HepG2 (cell line): ENCODE results near the gene SGF29. TPM values are rescaled to one million over a fixed set of nuclear protein-coding genes. Genes with fewer than 3 reads are reported as not detected.

Experiments used
- ATAC-seq: fragments of 200-7000 bp; cut with Tn5 transposase; 3 replicates; pipeline ENCODE4 v1.9.1; 2020; ENCODE audit warnings: mild to moderate bottlenecking, moderate library complexity
- BruUV-seq: library from RNA; stranded (reverse); fragments of 400-500 nt; replicated peaks from 2 replicates; lab custom pipeline; 2021; lab: Mats Ljungman, UMichigan
- CTCF ChIA-PET: fragments of 300-600 bp; formaldehyde crosslinking; extraction: SDS; loops from one replicate; lab custom pipeline; 2021; ENCODE audit warnings: low total read pairs, inconsistent platforms, low intra/inter-chr PET ratio; lab: Yijun Ruan, JAX
- POLR2A ChIA-PET: fragments of 350-600 bp; sonication (Branson Sonifier 250); formaldehyde crosslinking; loops from one replicate; lab custom pipeline; 2020; ENCODE audit warnings: antibody characterized with exemption, inconsistent platforms; lab: Yijun Ruan, JAX
- DNase-seq: peaks from one replicate; pipeline ENCODE4 v3.0.0-alpha.2; 2015; ENCODE audit warnings: low spot score
- FAIRE-seq: peaks from 3 replicates; lab custom pipeline; 2011; peaks lifted over from hg19 to GRCh38; lab: Jason Lieb, UNC
- H2AFZ ChIP-seq: one replicate; pipeline ENCODE4 v1.6.1; 2011; ENCODE audit warnings: low read length, inconsistent platforms
- H3K27ac ChIP-seq: fragments of 300-600 bp; 3 replicates; pipeline ENCODE4 v1.8.0; 2011; ENCODE audit warnings: mixed run types, mild to moderate bottlenecking, mixed read lengths, low read length, inconsistent platforms; ENCODE audit not compliant: insufficient read depth; ENCODE audit errors: extremely low read length
- H3K27me3 ChIP-seq, 2 experiments: fragments of 200-600 bp in 1 of 2; 2 replicates in 1 of 2; 3 replicates in 1 of 2; pipeline versions ENCODE4 v1.6.0 to v1.8.0; 2011; ENCODE audit warnings: low read length in 2 of 2, mild to moderate bottlenecking in 2 of 2, moderate library complexity in 2 of 2, inconsistent platforms in 1 of 2; ENCODE audit not compliant: insufficient read depth in 2 of 2, control insufficient read depth in 1 of 2
- H3K36me3 ChIP-seq, 2 experiments: fragments of 200-600 bp in 1 of 2; replicated peaks in 1 of 2; 2 replicates in 1 of 2; 3 replicates in 1 of 2; pipeline versions ENCODE4 v1.5.1 to v1.8.0; 2011; ENCODE audit warnings: low read length in 2 of 2, inconsistent platforms in 1 of 2; ENCODE audit not compliant: insufficient read depth in 2 of 2, control insufficient read depth in 1 of 2
- H3K4me1 ChIP-seq: 2 replicates; pipeline ENCODE4 v1.5.1; 2012; ENCODE audit warnings: low read length, inconsistent platforms; ENCODE audit not compliant: insufficient read depth
- H3K4me2 ChIP-seq: 2 replicates; pipeline ENCODE4 v1.6.0; 2011; ENCODE audit warnings: low read depth, low read length, inconsistent platforms
- H3K4me3 ChIP-seq, 3 experiments: fragments of 200-600 bp in 1 of 3; sonication (generic), shearing (Covaris generic) in 1 of 3; replicated peaks in 1 of 3; 2 replicates each; pipeline ENCODE4 v1.5.1; 2011 to 2016; ENCODE audit warnings: low read length in 3 of 3, inconsistent platforms in 2 of 3, low read depth in 2 of 3, mild to moderate bottlenecking in 2 of 3, control low read depth in 1 of 3, mixed read lengths in 1 of 3; ENCODE audit not compliant: insufficient read depth in 1 of 3
- H3K79me2 ChIP-seq: one replicate; pipeline ENCODE4 v1.6.1; 2011; ENCODE audit warnings: low read length, inconsistent platforms; ENCODE audit not compliant: insufficient read depth
- H3K9ac ChIP-seq: 2 replicates; pipeline ENCODE4 v1.6.0; 2011; ENCODE audit warnings: mild to moderate bottlenecking, low read depth, low read length, inconsistent platforms; ENCODE audit not compliant: insufficient read depth
- H3K9me3 ChIP-seq: 2 replicates; pipeline ENCODE4 v1.5.1; 2012; ENCODE audit warnings: mild to moderate bottlenecking, low read length
- H4K20me1 ChIP-seq: 2 replicates; pipeline ENCODE4 v1.6.0; 2011; ENCODE audit warnings: inconsistent platforms, mild to moderate bottlenecking, low read length, moderate library complexity; ENCODE audit not compliant: insufficient read depth
- ATM ChIP-seq: fragments of 450-650 bp; IDR thresholded peaks from 2 replicates; pipeline ENCODE4 v1.7.1; 2017; ENCODE audit warnings: mild to moderate bottlenecking, borderline replicate concordance
- CAMTA2 ChIP-seq: sonication (generic); formaldehyde crosslinking; IDR thresholded peaks from 2 replicates; pipeline ENCODE4 v1.4.0; 2020; ENCODE audit warnings: mild to moderate bottlenecking, missing genetic modification reagents, borderline replicate concordance
- EP300 ChIP-seq, 3 experiments: sonication (generic) in 1 of 3; formaldehyde crosslinking in 1 of 3; IDR thresholded peaks; 2 replicates each; pipeline versions ENCODE4 v1.5.1 to v1.6.1; 2011 to 2020; ENCODE audit warnings: low read depth in 2 of 3, low read length in 2 of 3, borderline replicate concordance in 1 of 3, improper control_type of control experiment in 1 of 3, mild to moderate bottlenecking in 1 of 3, missing genetic modification reagents in 1 of 3, moderate library complexity in 1 of 3
- NCOA5 ChIP-seq: sonication (generic); formaldehyde crosslinking; IDR thresholded peaks from 2 replicates; pipeline ENCODE4 v1.4.0; 2020; ENCODE audit warnings: missing genetic modification reagents
- RBM39 ChIP-seq: fragments of 200-400 bp; formaldehyde crosslinking; IDR thresholded peaks from one replicate; pipeline ENCODE4 v1.6.1; 2018; ENCODE audit warnings: antibody characterized with exemption, mild to moderate bottlenecking, low read depth, low read length; ENCODE audit not compliant: poor library complexity, severe bottlenecking
- ZC3H13 ChIP-seq: sonication (generic); formaldehyde crosslinking; IDR thresholded peaks from 2 replicates; pipeline ENCODE4 v1.8.1; 2023; ENCODE audit warnings: mild to moderate bottlenecking, missing genetic modification reagents, moderate library complexity
- ZNF547 ChIP-seq: sonication (generic); formaldehyde crosslinking; IDR thresholded peaks from 2 replicates; pipeline ENCODE4 v1.5.1; 2020; ENCODE audit warnings: mild to moderate bottlenecking, missing genetic modification reagents
- ZNF768 ChIP-seq: sonication (generic); formaldehyde crosslinking; IDR thresholded peaks from 2 replicates; pipeline ENCODE4 v1.4.0; 2020; ENCODE audit warnings: missing genetic modification reagents
- WGBS: methylation state at CpG from one replicate; pipeline ENCODE4 v1.1.6; 2017; ENCODE audit warnings: low lambda C conversion rate; 5-methylcytosine and 5-hydroxymethylcytosine counted together
- in situ Hi-C: cut with HindIII; loops from 2 replicates; pipeline ENCODE4 v1.10.0; 2017; ENCODE audit warnings: low pct_unique_long_range_greater_than_20kb; ENCODE audit not compliant: extremely low pct_ligation_motif_present
- intact Hi-C: fragments of 100-400 bp; cut with micrococcal nuclease; formaldehyde crosslinking; loops from one replicate; pipeline ENCODE4 v1.10.0; 2022; ENCODE audit not compliant: unreplicated experiment
- polyA plus RNA-seq, 8 experiments: library from polyadenylated mRNA; depleted of rRNA in 3 of 8; stranded (reverse) in 7 of 8; unstranded in 1 of 8; fragments of >200 nt; fragmentation: Illumina TruSeq in 4 of 8; extraction: Trizol in 4 of 8; gene quantifications; 2 replicates each; pipeline versions ENCODE4 v1.2.1 to v1.2.3, GENCODE V29; 2011 to 2016; ENCODE audit warnings: low read depth in 4 of 8, missing spikeins in 1 of 8, mixed read lengths in 1 of 8; ENCODE audit not compliant: insufficient read depth in 1 of 8
- total RNA-seq, 5 experiments: library from RNA; depleted of rRNA; stranded (reverse); fragments of >200 nt; fragmentation: Illumina TruSeq; extraction: Trizol; gene quantifications; 2 replicates each; pipeline ENCODE4 v1.2.3, GENCODE V29; 2016; ENCODE audit warnings: low read depth in 1 of 5
- TF ChIP-seq, protein P1 (sequence below): sonication (generic); formaldehyde crosslinking; IDR thresholded peaks from 2 replicates; pipeline ENCODE4 v1.5.1; 2020; ENCODE audit warnings: missing genetic modification reagents, mild to moderate bottlenecking, borderline replicate concordance
- TF ChIP-seq, protein P2 (sequence below): IDR thresholded peaks from 2 replicates; pipeline ENCODE4 v1.6.1; 2016; ENCODE audit warnings: missing biosample characterization, missing genetic modification reagents, low read depth
- TF ChIP-seq, protein P3 (sequence below): sonication (generic); formaldehyde crosslinking; IDR thresholded peaks from 2 replicates; pipeline ENCODE4 v1.5.0; 2020; ENCODE audit warnings: missing genetic modification reagents, mild to moderate bottlenecking, borderline replicate concordance
- TF ChIP-seq, protein P4 (sequence below): sonication (generic); formaldehyde crosslinking; IDR thresholded peaks from 2 replicates; pipeline ENCODE4 v1.5.1; 2020; ENCODE audit warnings: mild to moderate bottlenecking, moderate library complexity, missing genetic modification reagents
- TF ChIP-seq, protein P5 (sequence below): sonication (generic); formaldehyde crosslinking; IDR thresholded peaks from 2 replicates; pipeline ENCODE4 v1.5.0; 2020; ENCODE audit warnings: missing genetic modification reagents

Gene SGF29
- total and polyA plus RNA-seq, 2 of the 13 experiments (the other 11 are each of a cell fraction or from before 2014, with no cell fraction given): 5.0 to 29.4 TPM

DNA sequence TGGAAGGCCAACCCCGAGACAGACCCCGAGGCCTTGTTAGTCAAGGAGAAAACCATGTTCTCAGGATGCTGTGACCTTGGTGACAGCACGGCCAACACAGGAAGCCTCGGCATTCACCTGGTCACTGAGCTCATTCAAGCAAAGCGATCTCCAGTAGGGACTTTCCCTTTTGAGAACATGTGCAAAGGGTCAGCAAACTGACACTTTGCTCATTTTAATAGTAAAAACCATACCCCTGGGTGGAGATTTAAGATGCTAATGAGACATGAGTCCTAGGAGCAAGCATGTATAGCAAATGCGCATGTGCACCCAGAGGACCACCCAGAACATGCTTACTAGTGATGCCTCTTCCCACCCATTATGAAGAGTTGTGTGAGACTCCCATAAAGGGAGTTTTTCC, 48.8 kb downstream of the SGF29 start (continued):
- no peak for TF ChIP-seq EP300 (IDR thresholded peaks at IDR 0.05; ENCODE audit: low read depth in 2 of 2, low read length in 2 of 2)
- TF ChIP-seq EP300 (CRISPR knock-in tag; IDR thresholded peaks at IDR 0.05; ENCODE audit: borderline replicate concordance): no peak
- TF ChIP-seq CAMTA2 (CRISPR knock-in tag): no peak
- TF ChIP-seq, protein P1, sequence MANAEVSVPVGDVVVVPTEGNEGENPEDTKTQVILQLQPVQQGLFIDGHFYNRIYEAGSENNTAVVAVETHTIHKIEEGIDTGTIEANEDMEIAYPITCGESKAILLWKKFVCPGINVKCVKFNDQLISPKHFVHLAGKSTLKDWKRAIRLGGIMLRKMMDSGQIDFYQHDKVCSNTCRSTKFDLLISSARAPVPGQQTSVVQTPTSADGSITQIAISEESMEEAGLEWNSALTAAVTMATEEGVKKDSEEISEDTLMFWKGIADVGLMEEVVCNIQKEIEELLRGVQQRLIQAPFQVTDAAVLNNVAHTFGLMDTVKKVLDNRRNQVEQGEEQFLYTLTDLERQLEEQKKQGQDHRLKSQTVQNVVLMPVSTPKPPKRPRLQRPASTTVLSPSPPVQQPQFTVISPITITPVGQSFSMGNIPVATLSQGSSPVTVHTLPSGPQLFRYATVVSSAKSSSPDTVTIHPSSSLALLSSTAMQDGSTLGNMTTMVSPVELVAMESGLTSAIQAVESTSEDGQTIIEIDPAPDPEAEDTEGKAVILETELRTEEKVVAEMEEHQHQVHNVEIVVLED: no peak
- no peak for TF ChIP-seq ATM
- no peak for TF ChIP-seq RBM39

DNA sequence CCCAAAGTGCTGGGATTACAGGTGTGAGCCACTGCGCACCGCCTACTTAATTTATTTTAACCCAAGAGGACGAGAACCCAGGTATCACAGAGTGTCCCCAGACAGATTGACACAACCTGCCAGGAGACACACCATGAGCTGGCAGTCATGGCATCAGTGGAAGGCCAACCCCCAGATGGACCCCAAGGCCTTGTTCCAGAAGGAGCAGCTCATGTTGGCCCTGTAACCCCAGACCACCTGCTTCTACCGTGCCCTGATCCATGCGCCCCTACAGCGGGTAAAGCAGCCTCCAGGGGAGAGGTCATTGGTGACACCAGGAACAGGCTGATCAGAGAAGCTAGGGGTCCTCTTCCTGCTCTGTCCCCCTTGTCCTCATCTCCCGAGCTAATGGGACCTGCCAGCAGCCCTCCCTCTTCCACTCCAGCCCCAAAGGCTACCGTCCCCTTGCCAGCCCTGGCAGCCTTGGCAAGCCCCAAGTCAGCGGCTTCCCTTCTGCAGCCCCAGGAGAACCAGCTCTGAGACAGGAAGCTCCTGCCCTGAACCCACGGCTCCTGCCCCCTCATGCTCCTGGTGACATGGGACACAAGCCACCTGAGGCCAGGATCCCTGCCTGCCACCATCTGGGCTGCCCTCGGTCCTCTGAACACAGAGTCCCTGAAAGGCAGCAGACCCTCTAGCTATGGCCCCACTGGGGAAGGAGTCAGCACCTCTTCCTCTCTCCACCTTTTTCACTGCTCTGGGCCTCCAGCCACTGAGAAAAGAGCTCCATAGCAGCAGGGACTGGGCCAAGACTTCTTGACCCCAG, 49.9 kb downstream of the SGF29 start:
- ATAC-seq (no peak), FAIRE-seq (no peak), DNase-seq (no peak)
- peaks cover 18% of the 10 kb centered on the region for H3K4me1 ChIP-seq
- peaks cover 0 to 17% of the 10 kb centered on the region in 2 experiments; a peak in 4 of 5 replicates for H3K36me3 ChIP-seq
- in situ Hi-C loops: no loop called here
- H3K4me3 ChIP-seq: no peak overlapping the region
- no peaks in the 10 kb centered on the region for H3K27me3 ChIP-seq
- H3K9me3 ChIP-seq: no peaks in the 10 kb centered on the region
- peaks cover 2% of the 10 kb centered on the region for H3K79me2 ChIP-seq
- H4K20me1 ChIP-seq: no peaks in the 10 kb centered on the region
- CTCF ChIA-PET: no interaction called here
- intact Hi-C loops: no loop called here
- POLR2A ChIA-PET: interaction anchor here (0.7 kb wide), 1 partner anchor 9 kb away, joined by 3 read pairs; no protein-coding TSS in a partner anchor
- no peak overlapping the region for H3K27ac ChIP-seq
- WGBS: 85% methylated on average over 11 of the region's 11 CpGs
- no peak overlapping the region for H3K9ac ChIP-seq
- BruUV-seq: no TSS peak
- no peak overlapping the region for H3K4me2 ChIP-seq
- H2AFZ ChIP-seq: no peak overlapping the region
- TF ChIP-seq, protein P2, sequence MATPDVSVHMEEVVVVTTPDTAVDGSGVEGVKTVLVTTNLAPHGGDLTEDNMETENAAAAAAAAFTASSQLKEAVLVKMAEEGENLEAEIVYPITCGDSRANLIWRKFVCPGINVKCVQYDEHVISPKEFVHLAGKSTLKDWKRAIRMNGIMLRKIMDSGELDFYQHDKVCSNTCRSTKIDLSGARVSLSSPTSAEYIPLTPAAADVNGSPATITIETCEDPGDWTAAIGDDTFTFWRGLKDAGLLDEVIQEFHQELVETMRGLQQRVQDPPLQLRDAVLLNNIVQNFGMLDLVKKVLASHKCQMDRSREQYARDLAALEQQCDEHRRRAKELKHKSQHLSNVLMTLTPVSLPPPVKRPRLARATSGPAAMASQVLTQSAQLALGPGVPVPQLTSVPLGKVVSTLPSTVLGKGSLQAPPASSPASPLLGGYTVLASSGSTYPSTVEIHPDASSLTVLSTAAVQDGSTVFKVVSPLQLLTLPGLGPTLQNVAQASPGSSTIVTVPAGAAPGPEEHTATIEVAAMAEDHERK (CRISPR knock-in tag): no peak
- TF ChIP-seq, protein P3, sequence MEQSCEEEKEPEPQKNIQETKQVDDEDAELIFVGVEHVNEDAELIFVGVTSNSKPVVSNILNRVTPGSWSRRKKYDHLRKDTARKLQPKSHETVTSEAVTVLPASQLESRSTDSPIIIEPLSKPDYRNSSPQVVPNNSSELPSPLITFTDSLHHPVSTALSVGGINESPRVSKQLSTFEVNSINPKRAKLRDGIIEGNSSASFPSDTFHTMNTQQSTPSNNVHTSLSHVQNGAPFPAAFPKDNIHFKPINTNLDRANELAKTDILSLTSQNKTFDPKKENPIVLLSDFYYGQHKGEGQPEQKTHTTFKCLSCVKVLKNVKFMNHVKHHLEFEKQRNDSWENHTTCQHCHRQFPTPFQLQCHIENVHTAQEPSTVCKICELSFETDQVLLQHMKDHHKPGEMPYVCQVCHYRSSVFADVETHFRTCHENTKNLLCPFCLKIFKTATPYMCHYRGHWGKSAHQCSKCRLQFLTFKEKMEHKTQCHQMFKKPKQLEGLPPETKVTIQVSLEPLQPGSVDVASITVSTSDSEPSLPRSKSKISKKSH (CRISPR knock-in tag): peak; percentile 60
- TF ChIP-seq NCOA5 (peak; percentile 36; the same call in 1 of the 2 replicates), ZNF768 (peak; percentile 36; the same call in 1 of the 2 replicates), ZC3H13 (CRISPR knock-in tag) (peak; percentile 79), ZNF547 (CRISPR knock-in tag) (peak; percentile 53; the same call in 1 of the 2 replicates)
- TF ChIP-seq, protein P4, sequence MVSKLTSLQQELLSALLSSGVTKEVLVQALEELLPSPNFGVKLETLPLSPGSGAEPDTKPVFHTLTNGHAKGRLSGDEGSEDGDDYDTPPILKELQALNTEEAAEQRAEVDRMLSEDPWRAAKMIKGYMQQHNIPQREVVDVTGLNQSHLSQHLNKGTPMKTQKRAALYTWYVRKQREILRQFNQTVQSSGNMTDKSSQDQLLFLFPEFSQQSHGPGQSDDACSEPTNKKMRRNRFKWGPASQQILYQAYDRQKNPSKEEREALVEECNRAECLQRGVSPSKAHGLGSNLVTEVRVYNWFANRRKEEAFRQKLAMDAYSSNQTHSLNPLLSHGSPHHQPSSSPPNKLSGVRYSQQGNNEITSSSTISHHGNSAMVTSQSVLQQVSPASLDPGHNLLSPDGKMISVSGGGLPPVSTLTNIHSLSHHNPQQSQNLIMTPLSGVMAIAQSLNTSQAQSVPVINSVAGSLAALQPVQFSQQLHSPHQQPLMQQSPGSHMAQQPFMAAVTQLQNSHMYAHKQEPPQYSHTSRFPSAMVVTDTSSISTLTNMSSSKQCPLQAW (CRISPR knock-in tag): 0 out of 2 replicates have a peak, but pooled peaks have one; percentile 27
- TF ChIP-seq, protein P5, sequence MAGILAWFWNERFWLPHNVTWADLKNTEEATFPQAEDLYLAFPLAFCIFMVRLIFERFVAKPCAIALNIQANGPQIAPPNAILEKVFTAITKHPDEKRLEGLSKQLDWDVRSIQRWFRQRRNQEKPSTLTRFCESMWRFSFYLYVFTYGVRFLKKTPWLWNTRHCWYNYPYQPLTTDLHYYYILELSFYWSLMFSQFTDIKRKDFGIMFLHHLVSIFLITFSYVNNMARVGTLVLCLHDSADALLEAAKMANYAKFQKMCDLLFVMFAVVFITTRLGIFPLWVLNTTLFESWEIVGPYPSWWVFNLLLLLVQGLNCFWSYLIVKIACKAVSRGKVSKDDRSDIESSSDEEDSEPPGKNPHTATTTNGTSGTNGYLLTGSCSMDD: no peak
